GM15510 (cell line): ENCODE results near the gene PABPC1L2B.
"Not testable (repeated sequence)": the region's sequence is repeated elsewhere in the genome, so short reads cannot be mapped to it uniquely, and the experiment has no call there.

Experiments used
- POLR2A ChIP-seq: IDR thresholded peaks from 3 replicates; pipeline ENCODE4 v1.6.1; 2011; ENCODE audit warnings: borderline replicate concordance; ENCODE audit not compliant: insufficient read length; ENCODE audit errors: extremely low read depth

The PABPC1L2B gene

GRCh38 chrX:73002733-73003132, at the start of gene PABPC1L2B:
PABPC1L2B (plus strand) TSS chrX:73002939; CDS start chrX:73003643, 704 bp downstream.
- TF ChIP-seq POLR2A = not testable (repeated sequence)

- no peak for TF ChIP-seq POLR2A
Observed at GRCh38 chrX:73021361-73022092, 18.8 kb downstream of the PABPC1L2B start.

DNA sequence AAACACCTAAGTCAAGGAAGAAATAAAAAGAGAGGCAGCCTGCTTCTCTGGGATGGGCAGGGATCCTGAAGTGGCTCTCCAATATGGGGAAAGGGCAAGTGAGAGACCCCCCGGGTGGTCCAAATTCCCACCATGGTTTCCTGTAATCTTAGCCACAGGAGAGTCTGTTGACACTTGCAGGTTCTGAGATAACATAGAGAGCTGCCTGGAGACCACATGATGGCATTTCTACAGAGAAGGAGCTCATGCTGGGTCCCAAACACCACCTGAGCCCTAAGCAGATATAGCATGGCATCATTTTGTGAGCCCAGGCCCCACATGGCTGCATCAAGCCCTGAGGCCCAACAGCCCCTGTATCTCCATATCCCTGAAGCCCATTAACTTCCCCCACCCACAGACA, 26.1 kb downstream of the PABPC1L2B start:
- no peak for TF ChIP-seq POLR2A
